SK-N-SH treated with all-trans-retinoic acid at 6 μM for 48 hours (cell line): ENCODE data around the gene SDK1.

Experiments used
- PPARA ChIP-seq: fragments of 250-450 bp; sonication (Bioruptor Pico); IDR thresholded peaks from 2 replicates; pipeline ENCODE4 v1.5.0; 2020; ENCODE audit warnings: mild to moderate bottlenecking, borderline replicate concordance
- RARB ChIP-seq: fragments of 250-450 bp; sonication (Bioruptor Pico); IDR thresholded peaks from 2 replicates; pipeline ENCODE4 v1.8.0; 2021; ENCODE audit warnings: mild to moderate bottlenecking, moderate library complexity
- SNAI2 ChIP-seq: fragments of 250-450 bp; sonication (Bioruptor Pico); IDR thresholded peaks from 2 replicates; pipeline ENCODE4 v1.5.0; 2020; ENCODE audit warnings: mild to moderate bottlenecking, moderate library complexity
- ZFP30 ChIP-seq: fragments of 450-650 bp; formaldehyde crosslinking; IDR thresholded peaks from 2 replicates; pipeline ENCODE4 v1.5.0; 2022; ENCODE audit warnings: mild to moderate bottlenecking, moderate library complexity
- ZNF70 ChIP-seq: fragments of 450-650 bp; formaldehyde crosslinking; IDR thresholded peaks from 2 replicates; pipeline ENCODE4 v1.5.0; 2020; ENCODE audit warnings: mild to moderate bottlenecking, moderate library complexity
- TF ChIP-seq, protein P1 (sequence below): fragments of 250-450 bp; sonication (Bioruptor Pico); IDR thresholded peaks from 2 replicates; pipeline ENCODE4 v1.5.1; 2020; ENCODE audit warnings: low read depth, mild to moderate bottlenecking, moderate library complexity
- TF ChIP-seq, protein P2 (sequence below): fragments of 250-450 bp; sonication (Bioruptor Pico); IDR thresholded peaks from 2 replicates; pipeline ENCODE4 v1.5.0; 2020; ENCODE audit warnings: mild to moderate bottlenecking, moderate library complexity
- TF ChIP-seq, protein P3 (sequence below): fragments of 250-450 bp; sonication (Bioruptor Pico); IDR thresholded peaks from 2 replicates; pipeline ENCODE4 v1.8.0; 2021; ENCODE audit warnings: low read depth, mild to moderate bottlenecking, moderate library complexity, borderline replicate concordance

DNA sequence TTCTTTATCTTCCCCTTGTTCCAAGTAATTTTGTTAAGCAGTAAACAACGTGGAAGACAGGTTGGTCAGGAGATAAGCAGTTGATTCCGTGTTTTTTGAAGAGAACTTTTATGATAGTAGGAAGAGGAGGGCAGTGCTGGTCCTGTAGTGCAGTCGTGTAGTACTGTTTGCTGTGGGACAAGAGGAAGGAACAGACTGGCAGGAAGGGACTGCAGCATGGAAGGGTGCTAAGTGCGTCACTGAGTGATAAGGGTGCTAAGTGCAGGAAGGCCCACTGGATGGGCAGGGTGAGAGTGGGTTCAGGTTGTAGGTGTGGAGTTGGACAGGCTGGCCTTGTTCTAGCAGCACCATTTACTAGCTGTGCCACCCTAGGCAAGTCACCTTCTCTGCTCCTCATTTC lies 125.0 kb downstream of the SDK1 start:
- TF ChIP-seq SNAI2 (no peak), PPARA (no peak), ZFP30 (CRISPR knock-in tag) (no peak), RARB (no peak), ZNF70 (CRISPR knock-in tag) (no peak)
- TF ChIP-seq, protein P1, sequence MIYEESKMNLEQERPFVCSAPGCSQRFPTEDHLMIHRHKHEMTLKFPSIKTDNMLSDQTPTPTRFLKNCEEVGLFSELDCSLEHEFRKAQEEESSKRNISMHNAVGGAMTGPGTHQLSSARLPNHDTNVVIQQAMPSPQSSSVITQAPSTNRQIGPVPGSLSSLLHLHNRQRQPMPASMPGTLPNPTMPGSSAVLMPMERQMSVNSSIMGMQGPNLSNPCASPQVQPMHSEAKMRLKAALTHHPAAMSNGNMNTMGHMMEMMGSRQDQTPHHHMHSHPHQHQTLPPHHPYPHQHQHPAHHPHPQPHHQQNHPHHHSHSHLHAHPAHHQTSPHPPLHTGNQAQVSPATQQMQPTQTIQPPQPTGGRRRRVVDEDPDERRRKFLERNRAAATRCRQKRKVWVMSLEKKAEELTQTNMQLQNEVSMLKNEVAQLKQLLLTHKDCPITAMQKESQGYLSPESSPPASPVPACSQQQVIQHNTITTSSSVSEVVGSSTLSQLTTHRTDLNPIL (CRISPR knock-in tag): no peak
- TF ChIP-seq, protein P2, sequence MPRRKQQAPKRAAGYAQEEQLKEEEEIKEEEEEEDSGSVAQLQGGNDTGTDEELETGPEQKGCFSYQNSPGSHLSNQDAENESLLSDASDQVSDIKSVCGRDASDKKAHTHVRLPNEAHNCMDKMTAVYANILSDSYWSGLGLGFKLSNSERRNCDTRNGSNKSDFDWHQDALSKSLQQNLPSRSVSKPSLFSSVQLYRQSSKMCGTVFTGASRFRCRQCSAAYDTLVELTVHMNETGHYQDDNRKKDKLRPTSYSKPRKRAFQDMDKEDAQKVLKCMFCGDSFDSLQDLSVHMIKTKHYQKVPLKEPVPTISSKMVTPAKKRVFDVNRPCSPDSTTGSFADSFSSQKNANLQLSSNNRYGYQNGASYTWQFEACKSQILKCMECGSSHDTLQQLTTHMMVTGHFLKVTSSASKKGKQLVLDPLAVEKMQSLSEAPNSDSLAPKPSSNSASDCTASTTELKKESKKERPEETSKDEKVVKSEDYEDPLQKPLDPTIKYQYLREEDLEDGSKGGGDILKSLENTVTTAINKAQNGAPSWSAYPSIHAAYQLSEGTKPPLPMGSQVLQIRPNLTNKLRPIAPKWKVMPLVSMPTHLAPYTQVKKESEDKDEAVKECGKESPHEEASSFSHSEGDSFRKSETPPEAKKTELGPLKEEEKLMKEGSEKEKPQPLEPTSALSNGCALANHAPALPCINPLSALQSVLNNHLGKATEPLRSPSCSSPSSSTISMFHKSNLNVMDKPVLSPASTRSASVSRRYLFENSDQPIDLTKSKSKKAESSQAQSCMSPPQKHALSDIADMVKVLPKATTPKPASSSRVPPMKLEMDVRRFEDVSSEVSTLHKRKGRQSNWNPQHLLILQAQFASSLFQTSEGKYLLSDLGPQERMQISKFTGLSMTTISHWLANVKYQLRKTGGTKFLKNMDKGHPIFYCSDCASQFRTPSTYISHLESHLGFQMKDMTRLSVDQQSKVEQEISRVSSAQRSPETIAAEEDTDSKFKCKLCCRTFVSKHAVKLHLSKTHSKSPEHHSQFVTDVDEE (CRISPR knock-in tag): no peak
- TF ChIP-seq, protein P3, sequence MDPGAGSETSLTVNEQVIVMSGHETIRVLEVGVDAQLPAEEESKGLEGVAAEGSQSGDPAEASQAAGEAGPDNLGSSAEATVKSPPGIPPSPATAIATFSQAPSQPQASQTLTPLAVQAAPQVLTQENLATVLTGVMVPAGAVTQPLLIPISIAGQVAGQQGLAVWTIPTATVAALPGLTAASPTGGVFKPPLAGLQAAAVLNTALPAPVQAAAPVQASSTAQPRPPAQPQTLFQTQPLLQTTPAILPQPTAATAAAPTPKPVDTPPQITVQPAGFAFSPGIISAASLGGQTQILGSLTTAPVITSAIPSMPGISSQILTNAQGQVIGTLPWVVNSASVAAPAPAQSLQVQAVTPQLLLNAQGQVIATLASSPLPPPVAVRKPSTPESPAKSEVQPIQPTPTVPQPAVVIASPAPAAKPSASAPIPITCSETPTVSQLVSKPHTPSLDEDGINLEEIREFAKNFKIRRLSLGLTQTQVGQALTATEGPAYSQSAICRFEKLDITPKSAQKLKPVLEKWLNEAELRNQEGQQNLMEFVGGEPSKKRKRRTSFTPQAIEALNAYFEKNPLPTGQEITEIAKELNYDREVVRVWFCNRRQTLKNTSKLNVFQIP (CRISPR knock-in tag): no peak
